ENCODE data around the gene TFF1.

Gene TFF1

GRCh38 chr21:42317826-42318746 is 48.2 kb downstream of the TFF1 start:
- H3K4me3 ChIP-seq (ENCODE audit: low read length), result no peak overlapping the region
- no peaks in the 10 kb centered on the region for H3K36me3 ChIP-seq (ENCODE audit: control insufficient read depth, low read depth, low read length)
- no peaks in the 10 kb centered on the region for H3K27me3 ChIP-seq (ENCODE audit: control insufficient read depth, insufficient read depth, low read length)
- H3K9ac ChIP-seq (ENCODE audit: low read length), result no peak overlapping the region
- peaks cover 26% of the 10 kb centered on the region for H3K4me1 ChIP-seq (ENCODE audit: control insufficient read depth, low read depth, low read length)
- H3K27ac ChIP-seq (ENCODE audit: low read length), result no peak overlapping the region
- no peaks in the 10 kb centered on the region for H3K9me3 ChIP-seq (ENCODE audit: control insufficient read depth, low read depth, low read length)

- H3K9ac ChIP-seq (ENCODE audit: low read length), result no peak overlapping the region
- no peak overlapping the region for H3K27ac ChIP-seq (ENCODE audit: low read length)
- H3K4me3 ChIP-seq (ENCODE audit: low read length), result no peak overlapping the region
- H3K9me3 ChIP-seq (ENCODE audit: control insufficient read depth, low read depth, low read length), result no peaks in the 10 kb centered on the region
- no peaks in the 10 kb centered on the region for H3K36me3 ChIP-seq (ENCODE audit: control insufficient read depth, low read depth, low read length)
- H3K27me3 ChIP-seq (ENCODE audit: control insufficient read depth, insufficient read depth, low read length), result no peaks in the 10 kb centered on the region
- H3K4me1 ChIP-seq (ENCODE audit: control insufficient read depth, low read depth, low read length), result peaks cover 30% of the 10 kb centered on the region
Measured at GRCh38 chr21:42317341-42317741, 49.0 kb downstream of the TFF1 start.

- no peak overlapping the region for H3K9ac ChIP-seq (ENCODE audit: low read length)
- H3K4me3 ChIP-seq (ENCODE audit: low read length), result no peak overlapping the region
- no peak overlapping the region for H3K27ac ChIP-seq (ENCODE audit: low read length)
- H3K36me3 ChIP-seq (ENCODE audit: control insufficient read depth, low read depth, low read length), result no peaks in the 10 kb centered on the region
- H3K4me1 ChIP-seq (ENCODE audit: control insufficient read depth, low read depth, low read length), result peaks cover 30% of the 10 kb centered on the region
- H3K27me3 ChIP-seq (ENCODE audit: control insufficient read depth, insufficient read depth, low read length), result no peaks in the 10 kb centered on the region
- H3K9me3 ChIP-seq (ENCODE audit: control insufficient read depth, low read depth, low read length), result no peaks in the 10 kb centered on the region
Measured at GRCh38 chr21:42316891-42317290, 49.4 kb downstream of the TFF1 start.

- H3K4me3 ChIP-seq (ENCODE audit: low read length), result no peak within 1 kb of the TSS
- no peaks in the 10 kb centered on the region for H3K36me3 ChIP-seq (ENCODE audit: control insufficient read depth, low read depth, low read length)
- no peak within 1 kb of the TSS for H3K27ac ChIP-seq (ENCODE audit: low read length)
- H3K4me1 ChIP-seq (ENCODE audit: control insufficient read depth, low read depth, low read length), result peaks cover 30% of the 10 kb centered on the region
- no peaks in the 10 kb centered on the region for H3K9me3 ChIP-seq (ENCODE audit: control insufficient read depth, low read depth, low read length)
- H3K9ac ChIP-seq (ENCODE audit: low read length), result no peak within 1 kb of the TSS
- H3K27me3 ChIP-seq (ENCODE audit: control insufficient read depth, insufficient read depth, low read length), result peaks cover 2% of the 10 kb centered on the region
Measured at GRCh38 chr21:42315296-42315891, 50.9 kb downstream of the TFF1 start, which contains the start of gene TFF3. Gene TFF3 (minus strand): TSS chr21:42315409. CDS start chr21:42315374, 35 bp downstream.

GRCh38 chr21:42314616-42315295 is 51.6 kb downstream of the TFF1 start:
- Histone ChIP-seq H3K36me3 (ENCODE audit: control insufficient read depth, low read depth, low read length) (no peaks in the 10 kb centered on the region), H3K9ac (ENCODE audit: low read length) (no peak overlapping the region), H3K27me3 (ENCODE audit: control insufficient read depth, insufficient read depth, low read length) (peaks cover 6% of the 10 kb centered on the region), H3K27ac (ENCODE audit: low read length) (no peak overlapping the region), H3K9me3 (ENCODE audit: control insufficient read depth, low read depth, low read length) (no peaks in the 10 kb centered on the region), H3K4me3 (ENCODE audit: low read length) (no peak overlapping the region), H3K4me1 (ENCODE audit: control insufficient read depth, low read depth, low read length) (peaks cover 30% of the 10 kb centered on the region)

GRCh38 chr21:42313501-42313969 is 52.8 kb downstream of the TFF1 start:
- Histone ChIP-seq H3K9me3 (ENCODE audit: control insufficient read depth, low read depth, low read length) (no peaks in the 10 kb centered on the region), H3K36me3 (ENCODE audit: control insufficient read depth, low read depth, low read length) (no peaks in the 10 kb centered on the region), H3K4me3 (ENCODE audit: low read length) (no peak overlapping the region), H3K27ac (ENCODE audit: low read length) (no peak overlapping the region), H3K9ac (ENCODE audit: low read length) (no peak overlapping the region), H3K4me1 (ENCODE audit: control insufficient read depth, low read depth, low read length) (peaks cover 30% of the 10 kb centered on the region), H3K27me3 (ENCODE audit: control insufficient read depth, insufficient read depth, low read length) (peaks cover 6% of the 10 kb centered on the region)

GRCh38 chr21:42312626-42313104 is 53.7 kb downstream of the TFF1 start:
- no peaks in the 10 kb centered on the region for H3K9me3 ChIP-seq (ENCODE audit: control insufficient read depth, low read depth, low read length)
- no peaks in the 10 kb centered on the region for H3K36me3 ChIP-seq (ENCODE audit: control insufficient read depth, low read depth, low read length)
- H3K27me3 ChIP-seq (ENCODE audit: control insufficient read depth, insufficient read depth, low read length), result peaks cover 6% of the 10 kb centered on the region
- no peak overlapping the region for H3K27ac ChIP-seq (ENCODE audit: low read length)
- no peak overlapping the region for H3K4me3 ChIP-seq (ENCODE audit: low read length)
- H3K4me1 ChIP-seq (ENCODE audit: control insufficient read depth, low read depth, low read length), result peaks cover 28% of the 10 kb centered on the region
- no peak overlapping the region for H3K9ac ChIP-seq (ENCODE audit: low read length)
